ENCODE data around the gene ATP13A5.

DNA sequence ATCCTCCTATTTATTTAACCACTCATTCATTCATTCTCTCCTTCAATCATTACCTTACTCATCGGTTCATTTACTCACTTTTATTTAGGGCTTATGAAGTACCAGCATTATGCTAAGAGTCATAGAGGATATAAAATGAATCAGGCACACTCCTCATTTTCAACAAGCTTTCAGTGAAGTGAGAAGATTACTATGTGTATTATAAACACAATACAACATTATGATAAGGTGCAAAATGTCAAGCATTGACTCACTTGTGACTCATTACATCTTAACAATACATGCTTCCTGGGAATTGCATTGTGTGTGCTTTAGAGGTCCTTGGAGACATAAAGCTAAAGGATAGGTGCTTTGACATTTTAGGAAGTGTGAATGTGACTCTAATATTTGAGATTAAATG is 77.1 kb downstream of the ATP13A5 start:
- TF ChIP-seq CTCF (IDR thresholded peaks at IDR 0.05) (no peak), EP300 (IDR thresholded peaks at IDR 0.05) (no peak)
